ENCODE data around the gene UBE2D2.

UBE2D2 gene

GRCh38 chr5:139676951-139677735, 116.0 kb downstream of the UBE2D2 start:
- DNase-seq (ENCODE audit: low spot score) = no peak
